ENCODE data around the gene TAGLN2.
A peak's percentile ranks its signal among the peaks of the same experiment; 100 is the strongest.

Gene TAGLN2

GRCh38 chr1:159935305-159935704 is 10.0 kb upstream of the TAGLN2 start:
- no peak for DNase-seq (ENCODE audit: low read depth)

- DNase-seq (ENCODE audit: low read depth) = no peak
Measured at GRCh38 chr1:159934136-159935039, 9.1 kb upstream of the TAGLN2 start.

- DNase-seq (ENCODE audit: low read depth) = no peak
Measured at GRCh38 chr1:159933347-159933746, 8.0 kb upstream of the TAGLN2 start.

GRCh38 chr1:159932296-159933285 is 7.3 kb upstream of the TAGLN2 start:
- DNase-seq (ENCODE audit: low read depth) = no peak

- DNase-seq (ENCODE audit: low read depth) = no peak
Measured at GRCh38 chr1:159931795-159932173, 6.5 kb upstream of the TAGLN2 start.

GRCh38 chr1:159931101-159931794 is 5.9 kb upstream of the TAGLN2 start:
- DNase-seq (ENCODE audit: low read depth) = no peak

- no peak for DNase-seq (ENCODE audit: low read depth)
Measured at GRCh38 chr1:159930634-159931033, 5.3 kb upstream of the TAGLN2 start.

GRCh38 chr1:159930216-159930615 is 4.9 kb upstream of the TAGLN2 start:
- no peak for DNase-seq (ENCODE audit: low read depth)

- DNase-seq (ENCODE audit: low read depth) = no peak
Measured at GRCh38 chr1:159929155-159930051, 4.1 kb upstream of the TAGLN2 start.

GRCh38 chr1:159928491-159929050 is 3.3 kb upstream of the TAGLN2 start:
- no peak for DNase-seq (ENCODE audit: low read depth)

- DNase-seq (ENCODE audit: low read depth) = no peak
Measured at GRCh38 chr1:159927849-159928431, 2.6 kb upstream of the TAGLN2 start.

- no peak for DNase-seq (ENCODE audit: low read depth)
Measured at GRCh38 chr1:159927211-159927848, 2.0 kb upstream of the TAGLN2 start.

GRCh38 chr1:159925719-159926078 is 392 bp upstream of the TAGLN2 start:
- DNase-seq (ENCODE audit: low read depth) = no peak

- DNase-seq (ENCODE audit: low read depth) = peak; percentile 92
Measured at GRCh38 chr1:159924025-159924790, 1.1 kb downstream of the TAGLN2 start.

- DNase-seq (ENCODE audit: low read depth) = peak; percentile 70
Measured at GRCh38 chr1:159923203-159924024, 1.9 kb downstream of the TAGLN2 start.

GRCh38 chr1:159922511-159923202 is 2.6 kb downstream of the TAGLN2 start:
- peak; percentile 45 for DNase-seq (ENCODE audit: low read depth)

GRCh38 chr1:159921700-159922504 is 3.4 kb downstream of the TAGLN2 start:
- no peak for DNase-seq (ENCODE audit: low read depth)
